GM18505 (cell line): ENCODE measurements around the gene C5orf47.

Source experiments
- ATAC-seq: cut with Tn5 transposase; IDR thresholded peaks from one replicate; pipeline ENCODE4 v1.9.1; 2021; ENCODE audit not compliant: unreplicated experiment
- POLR2A ChIP-seq: IDR thresholded peaks from 4 replicates; pipeline ENCODE4 v1.6.1; 2011; ENCODE audit warnings: borderline replicate concordance; ENCODE audit not compliant: insufficient read depth, insufficient read length; ENCODE audit errors: extremely low read depth

C5orf47 gene

DNA sequence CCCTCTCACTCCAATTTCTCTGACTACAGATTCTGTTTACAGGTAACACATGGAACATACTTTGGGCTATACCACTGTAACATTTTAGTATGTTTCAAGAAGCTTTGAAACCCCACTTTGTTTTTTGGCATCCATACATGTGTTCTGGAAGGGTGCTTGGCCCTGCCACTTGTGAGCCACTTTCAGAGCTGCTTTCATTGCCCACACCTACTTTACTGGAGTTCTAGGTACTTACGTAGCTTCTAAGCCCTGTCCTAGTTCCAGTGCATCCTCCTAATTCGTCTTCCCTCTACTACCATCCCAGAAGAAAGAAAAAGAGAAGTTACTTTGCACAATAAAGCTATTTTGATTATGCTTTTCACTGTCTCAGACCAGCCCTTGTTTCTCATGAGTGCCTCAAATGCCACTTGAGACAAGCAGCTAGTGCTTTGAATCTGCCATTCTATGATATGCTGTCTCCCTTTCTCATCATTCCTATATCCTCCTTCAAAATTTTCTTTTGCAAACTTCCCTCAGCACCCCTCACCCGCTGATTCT lies 26.5 kb upstream of the C5orf47 start:
- no peak for ATAC-seq
- TF ChIP-seq POLR2A, result no peak

DNA sequence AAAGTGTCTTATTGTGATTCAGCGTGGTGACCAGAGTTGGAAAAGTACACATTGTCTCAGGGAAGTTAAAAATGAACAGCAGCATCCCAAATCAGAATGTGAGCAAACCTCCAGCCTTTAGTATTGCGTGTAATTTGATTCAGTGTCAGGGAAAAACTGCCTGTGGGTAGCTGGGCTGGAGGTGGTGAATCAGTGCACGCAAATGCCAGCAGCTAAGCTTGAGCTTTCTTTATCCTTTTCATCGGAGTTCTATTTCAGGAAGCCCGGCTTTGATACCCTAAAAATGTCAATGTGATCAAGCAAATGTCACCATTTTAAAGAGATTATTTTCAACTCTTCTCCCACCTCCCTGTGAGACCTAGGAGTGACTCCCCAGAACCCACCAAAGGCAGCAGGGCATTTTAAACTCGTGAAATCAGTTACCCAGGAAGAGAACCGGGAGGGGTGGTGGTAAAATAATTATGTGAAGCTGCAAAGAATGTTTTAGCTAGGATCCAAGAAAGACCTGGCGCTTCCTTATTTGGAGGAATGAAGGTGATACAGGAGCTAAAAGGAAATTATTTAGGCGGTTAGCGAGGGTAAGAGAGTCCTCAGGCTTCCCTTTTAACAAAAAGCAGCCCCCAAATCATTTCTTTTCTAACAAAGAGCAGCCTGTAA lies 25.7 kb upstream of the C5orf47 start:
- no peak for ATAC-seq
- TF ChIP-seq POLR2A, result peak; percentile 17

DNA sequence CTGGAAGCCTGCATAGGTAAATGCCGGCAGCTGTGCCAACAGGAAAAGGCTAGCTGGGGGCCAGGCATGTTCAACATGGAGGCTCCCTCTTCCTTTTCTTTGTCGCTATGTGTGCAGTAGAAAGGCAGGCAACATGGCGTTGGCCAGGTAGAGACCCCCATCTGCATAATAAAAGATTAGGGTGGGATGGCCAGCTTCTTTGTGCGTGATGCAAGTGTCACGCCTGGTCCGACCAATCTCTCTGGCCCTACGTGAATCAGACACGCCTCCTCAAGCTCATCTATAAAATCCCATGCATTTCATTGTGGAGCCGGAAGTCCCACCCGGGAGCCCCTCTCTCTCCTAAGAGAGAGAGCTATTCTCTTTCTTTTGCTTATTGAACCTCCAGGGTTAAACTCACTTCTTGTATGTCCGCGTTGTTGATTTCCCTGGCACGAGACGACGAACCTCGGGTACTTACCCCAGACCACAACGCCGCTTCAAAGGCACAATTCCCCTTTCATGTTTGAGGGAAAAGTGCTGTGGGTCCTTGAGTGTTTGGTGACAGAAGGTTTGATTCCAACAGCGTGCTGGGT lies 25.0 kb upstream of the C5orf47 start:
- no peak for ATAC-seq
- no peak for TF ChIP-seq POLR2A

DNA sequence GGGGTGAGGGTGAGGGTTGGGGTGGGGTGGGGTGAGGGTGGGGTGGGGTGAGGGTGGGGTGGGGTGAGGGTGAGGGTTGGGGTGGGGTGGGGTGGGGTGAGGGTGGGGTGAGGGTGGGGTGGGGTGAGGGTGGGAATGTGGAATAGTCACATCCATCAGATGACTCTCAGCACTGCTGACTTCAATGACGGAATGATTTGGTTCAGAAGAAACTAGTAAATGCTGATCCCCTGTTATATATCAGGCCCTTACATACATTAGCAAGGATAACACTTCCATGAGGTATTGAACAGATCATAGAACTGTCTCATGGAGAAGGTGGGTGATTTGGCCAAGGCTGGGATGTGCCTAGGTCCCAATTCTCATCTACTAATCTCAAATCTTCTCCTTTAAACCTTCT lies 24.5 kb upstream of the C5orf47 start:
- no peak for TF ChIP-seq POLR2A
- ATAC-seq, result no peak

DNA sequence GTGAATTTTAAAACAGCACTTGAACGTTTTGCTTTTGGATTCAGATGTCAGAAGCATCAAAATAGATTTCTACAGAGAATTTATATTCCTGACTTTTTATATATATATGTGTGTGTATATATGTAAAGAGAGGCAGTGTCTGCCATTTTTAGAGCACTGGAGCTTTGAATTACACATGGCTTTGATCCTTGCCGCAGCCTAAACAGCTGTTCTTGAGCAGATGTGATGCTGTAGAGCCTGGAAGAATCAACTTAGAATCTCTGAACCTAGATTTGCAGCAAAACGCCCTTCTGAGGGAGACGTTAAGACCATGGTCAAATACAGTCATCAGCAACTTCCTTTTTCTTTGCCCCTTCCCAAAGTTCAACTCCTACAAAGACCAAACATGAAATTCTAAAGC lies 21.7 kb upstream of the C5orf47 start:
- TF ChIP-seq POLR2A, result no peak
- no peak for ATAC-seq

DNA sequence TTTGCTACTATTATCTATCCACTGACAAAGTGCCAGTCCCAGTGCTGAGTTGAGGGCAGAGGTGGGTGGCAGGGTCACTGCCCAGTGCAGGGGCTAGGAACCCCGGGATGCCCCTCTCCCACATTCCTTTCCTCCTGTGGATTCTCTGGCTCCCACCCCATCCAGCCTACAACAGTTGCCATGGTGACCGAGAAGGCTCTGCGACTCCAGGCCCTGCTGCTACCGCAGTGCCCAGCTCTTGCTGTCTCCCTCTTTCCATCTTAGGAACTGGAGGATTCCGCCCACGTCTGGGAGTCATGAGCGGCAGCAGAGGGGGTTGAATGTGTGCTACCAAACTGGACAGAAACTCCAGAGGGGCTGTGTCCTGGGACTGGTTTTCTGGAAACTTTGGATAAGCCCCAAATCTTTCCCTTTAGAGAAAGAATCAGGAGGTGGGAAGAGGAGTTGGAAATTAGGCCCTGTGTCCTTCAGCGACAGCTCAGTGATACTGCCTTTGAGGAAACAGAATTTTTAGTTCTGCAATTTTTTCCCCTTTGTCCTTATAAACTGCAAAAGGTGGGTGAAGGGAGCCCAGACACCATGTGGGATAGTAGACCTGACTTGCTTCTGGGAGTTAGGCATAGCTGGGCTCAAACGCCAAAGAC lies 20.7 kb upstream of the C5orf47 start:
- ATAC-seq, result no peak
- no peak for TF ChIP-seq POLR2A

DNA sequence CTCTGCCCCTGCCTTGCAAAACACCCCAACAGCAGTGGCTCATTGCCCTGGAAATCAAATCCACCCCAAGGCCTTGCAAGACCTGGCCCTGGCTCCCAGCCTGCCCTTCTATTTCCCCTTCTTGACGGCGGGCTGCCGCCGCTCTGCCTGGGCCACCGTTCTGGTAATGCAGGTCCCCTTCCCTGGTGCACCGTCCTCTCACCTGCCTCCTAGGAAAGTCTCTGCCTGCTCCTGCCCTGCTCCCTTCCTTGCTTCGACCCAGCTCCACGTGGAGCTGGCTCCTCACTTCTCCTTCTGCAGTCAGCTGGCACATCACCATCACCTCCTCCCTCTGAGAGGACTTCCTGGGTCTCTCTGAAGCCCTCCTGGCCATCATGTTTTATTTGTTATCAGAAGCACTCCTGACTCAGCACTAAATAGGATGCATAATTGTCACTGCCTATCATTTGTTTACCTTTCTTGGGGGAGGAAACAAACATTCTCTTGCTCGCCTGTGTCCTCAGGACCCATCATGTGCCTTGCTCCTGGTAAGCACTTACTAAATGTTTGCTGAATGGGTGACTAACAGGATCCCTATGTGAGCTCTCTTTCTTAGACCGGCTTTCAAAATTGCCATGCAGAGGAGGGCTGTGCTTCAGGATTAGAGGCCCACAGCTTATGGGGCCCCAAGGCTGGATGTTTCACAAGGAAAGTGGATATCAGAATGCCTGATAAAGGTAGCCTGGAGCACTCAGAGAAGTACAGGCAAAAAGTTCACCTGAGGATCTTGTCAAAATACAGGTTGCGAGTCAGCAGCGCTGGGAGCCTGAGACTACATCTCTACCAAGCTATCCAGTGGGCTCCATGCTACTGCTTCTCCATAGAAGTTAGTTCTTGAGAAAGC lies 19.6 kb upstream of the C5orf47 start:
- TF ChIP-seq POLR2A, result no peak
- no peak for ATAC-seq

DNA sequence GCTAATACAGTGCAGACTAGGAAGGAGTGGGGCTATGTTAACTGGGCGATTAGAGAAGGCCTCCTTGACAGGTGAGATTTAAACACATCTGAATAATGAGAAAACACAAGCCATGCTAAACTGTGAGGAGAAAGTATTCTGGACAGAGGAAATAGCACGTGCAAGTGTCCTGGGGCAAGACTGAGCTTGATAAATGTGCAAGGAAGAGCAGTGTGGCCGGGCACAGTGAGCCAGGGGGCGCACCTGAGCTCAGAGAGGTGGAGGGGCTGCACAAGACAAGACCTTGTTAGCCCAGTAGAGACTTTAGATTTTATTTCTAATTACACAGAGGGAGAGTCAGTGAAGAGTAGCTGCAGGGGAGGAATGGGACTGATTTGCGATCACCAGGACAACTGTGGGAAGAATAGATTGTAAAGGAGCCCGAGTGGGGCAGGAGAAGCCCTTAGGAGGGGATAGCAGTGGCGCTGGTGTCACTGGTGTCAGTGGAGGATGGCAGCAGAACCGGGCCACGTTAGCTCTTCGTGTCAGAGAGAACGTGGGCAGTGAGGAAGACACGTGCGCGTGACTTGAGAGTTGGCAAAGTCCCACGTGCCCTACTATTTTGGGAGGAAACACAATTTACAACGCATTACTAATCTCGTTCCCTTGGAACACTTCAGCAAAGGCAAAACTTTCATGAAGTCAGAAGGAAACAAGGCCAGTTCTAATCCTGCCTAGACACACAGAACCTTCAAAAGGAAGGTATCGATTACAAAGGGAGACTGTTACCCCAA lies 17.9 kb upstream of the C5orf47 start:
- TF ChIP-seq POLR2A, result no peak
- ATAC-seq, result no peak

DNA sequence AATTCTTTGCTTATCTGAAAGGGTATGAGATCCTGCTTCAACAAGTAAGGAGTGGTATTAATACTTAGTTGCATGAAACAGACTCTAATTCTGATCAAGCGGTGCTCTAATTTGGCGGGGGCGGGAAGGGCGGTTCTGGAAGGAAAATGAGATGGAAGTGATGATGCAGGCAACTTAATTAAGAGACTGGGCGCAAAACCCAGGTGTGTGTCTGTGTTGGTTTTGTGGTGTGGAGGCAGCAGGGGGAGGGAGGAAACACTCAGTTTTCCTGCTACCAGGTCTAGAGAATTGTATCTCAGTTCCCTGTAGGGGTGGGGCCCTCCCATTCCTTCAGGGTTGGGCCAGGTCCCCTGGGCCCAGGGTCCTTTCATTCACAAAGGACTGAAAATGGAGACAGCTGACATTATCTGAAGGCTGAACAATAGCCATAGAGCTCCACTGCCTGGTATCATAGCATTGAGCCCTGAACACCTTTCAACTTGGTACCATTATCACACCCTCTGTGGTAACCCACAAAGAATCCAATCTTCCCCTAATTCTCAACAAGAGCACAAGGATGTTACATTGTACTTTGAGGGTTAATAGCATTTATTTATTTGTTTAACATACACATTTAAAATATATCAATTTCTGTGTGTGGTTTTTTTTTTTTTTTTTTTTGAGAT lies 17.2 kb upstream of the C5orf47 start:
- no peak for ATAC-seq
- TF ChIP-seq POLR2A, result no peak

DNA sequence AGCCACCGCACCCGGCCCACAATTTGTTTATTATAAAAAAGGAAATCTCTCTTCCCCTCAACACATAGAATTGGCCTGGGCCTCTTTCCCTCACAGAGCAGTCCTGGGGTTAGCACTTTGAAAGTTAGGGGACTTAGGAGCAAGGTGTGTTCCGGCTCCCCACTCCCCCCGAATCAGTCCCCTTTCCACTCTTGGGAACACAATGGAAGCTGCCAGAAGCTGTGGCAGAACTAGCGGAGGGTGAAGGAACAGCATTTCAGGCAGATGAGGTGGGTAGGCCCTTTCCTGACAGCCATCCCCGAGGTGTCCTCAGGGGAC lies 16.4 kb upstream of the C5orf47 start:
- ATAC-seq, result no peak

DNA sequence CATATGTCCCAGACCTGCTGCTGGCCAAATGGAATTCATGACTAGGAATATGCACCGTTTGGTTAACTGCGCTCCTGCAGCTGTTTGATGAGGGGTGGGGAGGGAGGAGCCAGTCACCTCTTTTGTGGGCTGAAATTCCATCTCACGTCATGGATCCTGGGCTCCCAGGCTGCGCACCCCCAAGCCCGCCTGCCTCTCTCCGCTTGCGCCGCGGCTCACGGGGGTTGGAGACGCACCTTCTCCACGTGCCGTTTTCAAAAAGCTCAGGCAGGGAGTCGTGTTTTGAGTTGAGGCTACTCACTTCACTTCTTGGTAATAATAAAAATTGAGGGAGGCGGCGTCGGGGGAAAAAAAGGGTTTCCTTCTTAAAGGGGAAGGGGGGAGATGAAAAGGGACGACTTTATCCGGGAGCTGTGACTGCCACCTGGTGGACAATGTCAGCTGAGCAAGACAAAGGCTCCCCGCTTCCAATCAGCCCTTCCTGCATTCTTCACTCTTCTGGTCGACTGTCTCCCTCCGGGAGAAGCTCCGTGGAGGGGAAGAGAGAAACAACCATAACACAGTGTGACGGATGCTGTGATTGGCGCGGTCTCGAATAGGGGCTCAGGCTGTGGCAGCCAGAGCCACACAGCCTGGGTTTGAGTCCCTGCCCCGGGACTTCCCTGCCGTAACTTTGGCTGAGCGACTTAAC lies 15.9 kb upstream of the C5orf47 start:
- no peak for TF ChIP-seq POLR2A
- no peak for ATAC-seq

More for the DNA sequence above, 16.4 kb upstream of the C5orf47 start:
- no peak for TF ChIP-seq POLR2A

DNA sequence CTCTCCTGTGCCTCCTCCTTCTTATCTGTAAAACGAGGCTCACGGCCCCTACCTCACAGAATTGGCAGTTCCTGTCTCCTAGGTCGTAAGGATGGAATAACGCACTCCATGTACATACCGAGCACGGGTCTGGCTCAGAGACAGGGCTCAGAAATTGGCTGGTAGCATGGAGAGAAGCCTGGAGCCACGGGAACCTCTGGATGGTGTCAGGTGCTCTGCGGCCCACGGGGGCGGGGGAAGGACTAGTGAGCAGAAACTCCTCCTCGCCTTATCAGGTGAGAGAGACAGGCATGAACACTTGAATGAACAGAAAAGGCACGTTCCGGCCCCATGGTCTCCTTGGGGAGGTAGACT lies 15.4 kb upstream of the C5orf47 start:
- no peak for ATAC-seq
- no peak for TF ChIP-seq POLR2A
